GM19455 (cell line): ENCODE measurements around the gene ATP4B.
"Not testable (repeated sequence)": the region's sequence is repeated elsewhere in the genome, so short reads cannot be mapped to it uniquely, and the experiment has no call there.

Experiments
- ATAC-seq: cut with Tn5 transposase; IDR thresholded peaks from one replicate; pipeline ENCODE4 v1.9.1; 2021; ENCODE audit not compliant: unreplicated experiment

ATP4B gene

GRCh38 chr13:113625965-113626721, 31.9 kb downstream of the ATP4B start:
- ATAC-seq, result no peak

- ATAC-seq, result not testable (repeated sequence)
Observed at GRCh38 chr13:113624640-113625304, 33.2 kb downstream of the ATP4B start.

- no peak for ATAC-seq
Observed at GRCh38 chr13:113624235-113624587, 33.8 kb downstream of the ATP4B start.

- ATAC-seq, result no peak
Observed at GRCh38 chr13:113623491-113624234, 34.3 kb downstream of the ATP4B start.

GRCh38 chr13:113622791-113623490, 35.1 kb downstream of the ATP4B start:
- ATAC-seq, result no peak

GRCh38 chr13:113621986-113622550, 35.9 kb downstream of the ATP4B start:
- not testable (repeated sequence) for ATAC-seq

- ATAC-seq, result not testable (repeated sequence)
Observed at GRCh38 chr13:113621498-113621897, 36.5 kb downstream of the ATP4B start.

- no peak for ATAC-seq
Observed at GRCh38 chr13:113621046-113621445, 37.0 kb downstream of the ATP4B start.

GRCh38 chr13:113620036-113620796, 37.8 kb downstream of the ATP4B start:
- ATAC-seq, result no peak

- no peak for ATAC-seq
Observed at GRCh38 chr13:113618455-113618854, 39.5 kb downstream of the ATP4B start.

- ATAC-seq, result no peak
Observed at GRCh38 chr13:113617961-113618360, 40.0 kb downstream of the ATP4B start.

GRCh38 chr13:113616991-113617749, 40.8 kb downstream of the ATP4B start:
- no peak for ATAC-seq

- no peak for ATAC-seq
Observed at GRCh38 chr13:113616281-113616906, 41.6 kb downstream of the ATP4B start.

- no peak for ATAC-seq
Observed at GRCh38 chr13:113613789-113614379, 44.1 kb downstream of the ATP4B start.

- no peak for ATAC-seq
Observed at GRCh38 chr13:113612607-113613006, 45.4 kb downstream of the ATP4B start.

- no peak for ATAC-seq
Observed at GRCh38 chr13:113611996-113612395, 46.0 kb downstream of the ATP4B start.

GRCh38 chr13:113610266-113610665, 47.7 kb downstream of the ATP4B start:
- ATAC-seq, result no peak

- ATAC-seq, result no peak
Observed at GRCh38 chr13:113609616-113610015, 48.4 kb downstream of the ATP4B start.
